ENCODE data around the gene FBXO38.

FBXO38 gene

GRCh38 chr5:148401604-148402003 is 17.8 kb downstream of the FBXO38 start:
- Histone ChIP-seq H3K9me3 (ENCODE audit: control insufficient read depth in 2 of 2, low read length in 2 of 2) (no peaks in the 10 kb centered on the region), H3K27me3 (ENCODE audit: control insufficient read depth in 1 of 2, insufficient read depth in 2 of 2, low read length in 2 of 2) (no peaks in the 10 kb centered on the region), H3K4me1 (ENCODE audit: control insufficient read depth, insufficient read depth, low read length) (no peaks in the 10 kb centered on the region), H3K4me3 (ENCODE audit: low read length in 2 of 2) (no peak overlapping the region), H3K9ac (ENCODE audit: low read length in 2 of 2) (no peak overlapping the region), H3K36me3 (ENCODE audit: control insufficient read depth in 2 of 2, insufficient read depth in 2 of 2, low read length in 2 of 2) (peaks cover 12 to 30% of the 10 kb centered on the region in 2 donors), H3K27ac (ENCODE audit: low read length) (no peak overlapping the region)

- Histone ChIP-seq H3K9ac (ENCODE audit: low read length in 2 of 2) (no peak overlapping the region), H3K4me3 (ENCODE audit: low read length in 2 of 2) (no peak overlapping the region), H3K9me3 (ENCODE audit: control insufficient read depth in 2 of 2, low read length in 2 of 2) (no peaks in the 10 kb centered on the region), H3K27ac (ENCODE audit: low read length) (no peak overlapping the region), H3K27me3 (ENCODE audit: control insufficient read depth in 1 of 2, insufficient read depth in 2 of 2, low read length in 2 of 2) (no peaks in the 10 kb centered on the region), H3K4me1 (ENCODE audit: control insufficient read depth, insufficient read depth, low read length) (no peaks in the 10 kb centered on the region), H3K36me3 (ENCODE audit: control insufficient read depth in 2 of 2, insufficient read depth in 2 of 2, low read length in 2 of 2) (peaks cover 12 to 30% of the 10 kb centered on the region in 2 donors)
These were observed 19.6 kb downstream of the FBXO38 start for GRCh38 chr5:148403344-148403743.

GRCh38 chr5:148406406-148406805 is 22.6 kb downstream of the FBXO38 start:
- Histone ChIP-seq H3K4me1 (ENCODE audit: control insufficient read depth, insufficient read depth, low read length) (no peaks in the 10 kb centered on the region), H3K9ac (ENCODE audit: low read length in 2 of 2) (no peak overlapping the region), H3K27me3 (ENCODE audit: control insufficient read depth in 1 of 2, insufficient read depth in 2 of 2, low read length in 2 of 2) (no peaks in the 10 kb centered on the region), H3K4me3 (ENCODE audit: low read length in 2 of 2) (no peak overlapping the region), H3K9me3 (ENCODE audit: control insufficient read depth in 2 of 2, low read length in 2 of 2) (no peaks in the 10 kb centered on the region), H3K27ac (ENCODE audit: low read length) (no peak overlapping the region), H3K36me3 (ENCODE audit: control insufficient read depth in 2 of 2, insufficient read depth in 2 of 2, low read length in 2 of 2) (peaks cover 22 to 40% of the 10 kb centered on the region in 2 donors)

- no peaks in the 10 kb centered on the region for H3K27me3 ChIP-seq (ENCODE audit: control insufficient read depth in 1 of 2, insufficient read depth in 2 of 2, low read length in 2 of 2)
- no peaks in the 10 kb centered on the region for H3K4me1 ChIP-seq (ENCODE audit: control insufficient read depth, insufficient read depth, low read length)
- H3K9me3 ChIP-seq (ENCODE audit: control insufficient read depth in 2 of 2, low read length in 2 of 2), result no peaks in the 10 kb centered on the region
- no peak overlapping the region for H3K9ac ChIP-seq (ENCODE audit: low read length in 2 of 2)
- H3K27ac ChIP-seq (ENCODE audit: low read length), result no peak overlapping the region
- H3K4me3 ChIP-seq (ENCODE audit: low read length in 2 of 2), result no peak overlapping the region
- H3K36me3 ChIP-seq (ENCODE audit: control insufficient read depth in 2 of 2, insufficient read depth in 2 of 2, low read length in 2 of 2), result peaks cover 17 to 39% of the 10 kb centered on the region in 2 donors
These were observed 24.3 kb downstream of the FBXO38 start for GRCh38 chr5:148408092-148408491.

- Histone ChIP-seq H3K4me1 (ENCODE audit: control insufficient read depth, insufficient read depth, low read length) (no peaks in the 10 kb centered on the region), H3K36me3 (ENCODE audit: control insufficient read depth in 2 of 2, insufficient read depth in 2 of 2, low read length in 2 of 2) (peaks cover 18 to 44% of the 10 kb centered on the region in 2 donors), H3K27me3 (ENCODE audit: control insufficient read depth in 1 of 2, insufficient read depth in 2 of 2, low read length in 2 of 2) (no peaks in the 10 kb centered on the region)
These were observed 28.4 kb downstream of the FBXO38 start for GRCh38 chr5:148412124-148412523.

GRCh38 chr5:148414833-148415232 is 31.1 kb downstream of the FBXO38 start:
- Histone ChIP-seq H3K4me1 (ENCODE audit: control insufficient read depth, insufficient read depth, low read length) (no peaks in the 10 kb centered on the region), H3K36me3 (ENCODE audit: control insufficient read depth in 2 of 2, insufficient read depth in 2 of 2, low read length in 2 of 2) (peaks cover 28 to 50% of the 10 kb centered on the region in 2 donors), H3K9ac (ENCODE audit: low read length in 2 of 2) (no peak overlapping the region), H3K27ac (ENCODE audit: low read length) (no peak overlapping the region), H3K4me3 (ENCODE audit: low read length in 2 of 2) (no peak overlapping the region), H3K9me3 (ENCODE audit: control insufficient read depth in 2 of 2, low read length in 2 of 2) (no peaks in the 10 kb centered on the region), H3K27me3 (ENCODE audit: control insufficient read depth in 1 of 2, insufficient read depth in 2 of 2, low read length in 2 of 2) (no peaks in the 10 kb centered on the region)

More at GRCh38 chr5:148412124-148412523, 28.4 kb downstream of the FBXO38 start:
- H3K9ac ChIP-seq (ENCODE audit: low read length in 2 of 2), result no peak overlapping the region
- H3K4me3 ChIP-seq (ENCODE audit: low read length in 2 of 2), result no peak overlapping the region
- H3K27ac ChIP-seq (ENCODE audit: low read length), result no peak overlapping the region
- H3K9me3 ChIP-seq (ENCODE audit: control insufficient read depth in 2 of 2, low read length in 2 of 2), result no peaks in the 10 kb centered on the region

- Histone ChIP-seq H3K4me1 (ENCODE audit: control insufficient read depth, insufficient read depth, low read length) (no peaks in the 10 kb centered on the region), H3K27me3 (ENCODE audit: control insufficient read depth in 1 of 2, insufficient read depth in 2 of 2, low read length in 2 of 2) (no peaks in the 10 kb centered on the region), H3K4me3 (ENCODE audit: low read length in 2 of 2) (no peak overlapping the region), H3K36me3 (ENCODE audit: control insufficient read depth in 2 of 2, insufficient read depth in 2 of 2, low read length in 2 of 2) (peaks cover 19 to 38% of the 10 kb centered on the region in 2 donors), H3K9me3 (ENCODE audit: control insufficient read depth in 2 of 2, low read length in 2 of 2) (no peaks in the 10 kb centered on the region), H3K9ac (ENCODE audit: low read length in 2 of 2) (no peak overlapping the region), H3K27ac (ENCODE audit: low read length) (no peak overlapping the region)
These were observed 32.7 kb downstream of the FBXO38 start for GRCh38 chr5:148416416-148416815.

GRCh38 chr5:148416921-148417320 is 33.2 kb downstream of the FBXO38 start:
- Histone ChIP-seq H3K9me3 (ENCODE audit: control insufficient read depth in 2 of 2, low read length in 2 of 2) (no peaks in the 10 kb centered on the region), H3K36me3 (ENCODE audit: control insufficient read depth in 2 of 2, insufficient read depth in 2 of 2, low read length in 2 of 2) (peaks cover 19 to 36% of the 10 kb centered on the region in 2 donors), H3K4me1 (ENCODE audit: control insufficient read depth, insufficient read depth, low read length) (no peaks in the 10 kb centered on the region), H3K9ac (ENCODE audit: low read length in 2 of 2) (no peak overlapping the region), H3K27ac (ENCODE audit: low read length) (no peak overlapping the region), H3K4me3 (ENCODE audit: low read length in 2 of 2) (no peak overlapping the region), H3K27me3 (ENCODE audit: control insufficient read depth in 1 of 2, insufficient read depth in 2 of 2, low read length in 2 of 2) (no peaks in the 10 kb centered on the region)

- Histone ChIP-seq H3K27me3 (ENCODE audit: control insufficient read depth in 1 of 2, insufficient read depth in 2 of 2, low read length in 2 of 2) (no peaks in the 10 kb centered on the region), H3K9ac (ENCODE audit: low read length in 2 of 2) (no peak overlapping the region), H3K4me1 (ENCODE audit: control insufficient read depth, insufficient read depth, low read length) (no peaks in the 10 kb centered on the region), H3K36me3 (ENCODE audit: control insufficient read depth in 2 of 2, insufficient read depth in 2 of 2, low read length in 2 of 2) (peaks cover 20 to 37% of the 10 kb centered on the region in 2 donors), H3K4me3 (ENCODE audit: low read length in 2 of 2) (no peak overlapping the region), H3K9me3 (ENCODE audit: control insufficient read depth in 2 of 2, low read length in 2 of 2) (no peaks in the 10 kb centered on the region), H3K27ac (ENCODE audit: low read length) (no peak overlapping the region)
These were observed 34.8 kb downstream of the FBXO38 start for GRCh38 chr5:148418511-148418910.

GRCh38 chr5:148421661-148422060 is 37.9 kb downstream of the FBXO38 start:
- peaks cover 35 to 45% of the 10 kb centered on the region in 2 donors for H3K36me3 ChIP-seq (ENCODE audit: control insufficient read depth in 2 of 2, insufficient read depth in 2 of 2, low read length in 2 of 2)

GRCh38 chr5:148425808-148426207 is 42.0 kb downstream of the FBXO38 start:
- H3K4me3 ChIP-seq (ENCODE audit: low read length in 2 of 2), result no peak overlapping the region
- peaks cover 26 to 48% of the 10 kb centered on the region in 2 donors for H3K36me3 ChIP-seq (ENCODE audit: control insufficient read depth in 2 of 2, insufficient read depth in 2 of 2, low read length in 2 of 2)
- H3K27ac ChIP-seq (ENCODE audit: low read length), result no peak overlapping the region
- H3K9ac ChIP-seq (ENCODE audit: low read length in 2 of 2), result no peak overlapping the region
- no peaks in the 10 kb centered on the region for H3K4me1 ChIP-seq (ENCODE audit: control insufficient read depth, insufficient read depth, low read length)
- H3K27me3 ChIP-seq (ENCODE audit: control insufficient read depth in 1 of 2, insufficient read depth in 2 of 2, low read length in 2 of 2), result no peaks in the 10 kb centered on the region
- no peaks in the 10 kb centered on the region for H3K9me3 ChIP-seq (ENCODE audit: control insufficient read depth in 2 of 2, low read length in 2 of 2)

More at GRCh38 chr5:148421661-148422060, 37.9 kb downstream of the FBXO38 start:
- Histone ChIP-seq H3K27me3 (ENCODE audit: control insufficient read depth in 1 of 2, insufficient read depth in 2 of 2, low read length in 2 of 2) (no peaks in the 10 kb centered on the region), H3K4me3 (ENCODE audit: low read length in 2 of 2) (no peak overlapping the region), H3K9me3 (ENCODE audit: control insufficient read depth in 2 of 2, low read length in 2 of 2) (no peaks in the 10 kb centered on the region), H3K9ac (ENCODE audit: low read length in 2 of 2) (no peak overlapping the region), H3K27ac (ENCODE audit: low read length) (no peak overlapping the region), H3K4me1 (ENCODE audit: control insufficient read depth, insufficient read depth, low read length) (no peaks in the 10 kb centered on the region)
